WTC11 (cell line): ENCODE results near the gene ATF5. TPM values are rescaled to one million over a fixed set of nuclear protein-coding genes. Genes with fewer than 3 reads are reported as not detected.

Experiments
- CREB1 ChIP-seq: sonication (generic); formaldehyde crosslinking; IDR thresholded peaks from 2 replicates; pipeline ENCODE4 v1.8.0; 2023; ENCODE audit warnings: mild to moderate bottlenecking, missing genetic modification reagents
- ELF4 ChIP-seq: sonication (generic); formaldehyde crosslinking; IDR thresholded peaks from 2 replicates; pipeline ENCODE4 v1.8.1; 2022; ENCODE audit warnings: low read depth, mild to moderate bottlenecking, moderate library complexity, missing genetic modification reagents
- EMX1 ChIP-seq: fragments of 250-450 bp; sonication (Bioruptor Pico); IDR thresholded peaks from 2 replicates; pipeline ENCODE4 v1.8.0; 2021; ENCODE audit warnings: mild to moderate bottlenecking
- KAT7 ChIP-seq: sonication (generic); formaldehyde crosslinking; IDR thresholded peaks from 2 replicates; pipeline ENCODE4 v1.8.1; 2023; ENCODE audit warnings: missing genetic modification reagents, mild to moderate bottlenecking, borderline replicate concordance
- MXD4 ChIP-seq: fragments of 250-450 bp; sonication (Bioruptor Pico); IDR thresholded peaks from 2 replicates; pipeline ENCODE4 v1.8.0; 2021; ENCODE audit warnings: mild to moderate bottlenecking, moderate library complexity, borderline replicate concordance
- NR1H2 ChIP-seq: sonication (generic); formaldehyde crosslinking; IDR thresholded peaks from 2 replicates; pipeline ENCODE4 v1.9.0; 2021; ENCODE audit warnings: mild to moderate bottlenecking, moderate library complexity, missing genetic modification reagents
- ZNF121 ChIP-seq: sonication (generic); formaldehyde crosslinking; IDR thresholded peaks from 2 replicates; pipeline ENCODE4 v1.8.0; 2023; ENCODE audit warnings: missing genetic modification reagents
- ZNF263 ChIP-seq: sonication (generic); formaldehyde crosslinking; IDR thresholded peaks from 2 replicates; pipeline ENCODE4 v1.8.1; 2022; ENCODE audit warnings: low read depth, mild to moderate bottlenecking, moderate library complexity, missing genetic modification reagents
- total RNA-seq: library from RNA; stranded (reverse); gene quantifications from 3 replicates; pipeline ENCODE4 v1.2.3, GENCODE V29; 2021
- TF ChIP-seq, protein P1 (sequence below): sonication (generic); formaldehyde crosslinking; IDR thresholded peaks from 2 replicates; pipeline ENCODE4 v1.8.0; 2023; ENCODE audit warnings: missing genetic modification reagents, mild to moderate bottlenecking, borderline replicate concordance
- TF ChIP-seq, protein P2 (sequence below): sonication (generic); formaldehyde crosslinking; IDR thresholded peaks from 2 replicates; pipeline ENCODE4 v1.8.0; 2023; ENCODE audit warnings: mild to moderate bottlenecking, missing genetic modification reagents
- TF ChIP-seq, protein P3 (sequence below): sonication (generic); formaldehyde crosslinking; IDR thresholded peaks from 2 replicates; pipeline ENCODE4 v1.8.1; 2022; ENCODE audit warnings: mild to moderate bottlenecking, moderate library complexity, missing genetic modification reagents
- TF ChIP-seq, protein P4 (sequence below): sonication (generic); formaldehyde crosslinking; IDR thresholded peaks from 2 replicates; pipeline ENCODE4 v1.8.1; 2023; ENCODE audit warnings: mild to moderate bottlenecking, missing genetic modification reagents, moderate library complexity
- TF ChIP-seq, protein P5 (sequence below): sonication (generic); formaldehyde crosslinking; IDR thresholded peaks from 2 replicates; pipeline ENCODE4 v1.8.0; 2022; ENCODE audit warnings: mild to moderate bottlenecking, missing genetic modification reagents
- TF ChIP-seq, protein P6 (sequence below): fragments of 250-450 bp; sonication (Bioruptor Pico); IDR thresholded peaks from 2 replicates; pipeline ENCODE4 v1.9.0; 2021; ENCODE audit warnings: mild to moderate bottlenecking
- TF ChIP-seq, protein P7 (sequence below): sonication (generic); formaldehyde crosslinking; IDR thresholded peaks from 2 replicates; pipeline ENCODE4 v1.8.0; 2023; ENCODE audit warnings: missing genetic modification reagents
- TF ChIP-seq, protein P8 (sequence below): sonication (generic); formaldehyde crosslinking; IDR thresholded peaks from 2 replicates; pipeline ENCODE4 v1.8.1; 2022; ENCODE audit warnings: low read depth, mild to moderate bottlenecking, moderate library complexity, missing genetic modification reagents, borderline replicate concordance
- TF ChIP-seq, protein P9 (sequence below): sonication (generic); formaldehyde crosslinking; conservative IDR thresholded peaks from 2 replicates; pipeline ENCODE4 v1.8.1; 2022; ENCODE audit warnings: mild to moderate bottlenecking, missing genetic modification reagents
- TF ChIP-seq, protein P10 (sequence below): fragments of 250-450 bp; sonication (Bioruptor Pico); IDR thresholded peaks from 2 replicates; pipeline ENCODE4 v1.9.0; 2021; ENCODE audit warnings: mild to moderate bottlenecking, borderline replicate concordance

The ATF5 gene
- total RNA-seq, 1 experiment from 2014 or later, result 10.8 TPM

DNA sequence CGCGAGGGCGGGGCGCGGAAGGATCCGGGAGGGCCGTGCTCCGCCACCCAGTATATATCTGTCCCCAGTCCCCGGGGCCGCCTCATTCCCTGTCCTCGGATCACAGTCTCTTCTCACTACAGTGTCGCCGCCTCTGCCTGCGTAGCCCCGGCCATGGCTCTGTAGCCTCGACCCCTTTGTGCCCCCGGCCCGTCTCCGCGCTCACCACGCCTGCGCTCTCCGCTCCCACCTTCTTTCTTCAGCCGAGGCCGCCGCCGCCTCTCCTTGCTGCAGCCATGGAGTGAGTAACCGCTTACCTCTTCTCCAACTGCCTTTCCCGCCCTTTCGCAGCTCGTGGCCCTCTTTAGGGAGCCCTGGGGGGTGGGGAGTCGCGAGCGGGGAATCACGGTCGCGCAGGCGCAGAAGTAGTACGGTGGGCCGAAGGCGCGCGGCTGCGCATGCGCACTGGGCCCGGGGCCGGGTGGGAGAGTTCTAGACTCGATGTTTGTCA, at the start of gene ATF5, which contains the start of gene NUP62 (continued):
- TF ChIP-seq, protein P1, sequence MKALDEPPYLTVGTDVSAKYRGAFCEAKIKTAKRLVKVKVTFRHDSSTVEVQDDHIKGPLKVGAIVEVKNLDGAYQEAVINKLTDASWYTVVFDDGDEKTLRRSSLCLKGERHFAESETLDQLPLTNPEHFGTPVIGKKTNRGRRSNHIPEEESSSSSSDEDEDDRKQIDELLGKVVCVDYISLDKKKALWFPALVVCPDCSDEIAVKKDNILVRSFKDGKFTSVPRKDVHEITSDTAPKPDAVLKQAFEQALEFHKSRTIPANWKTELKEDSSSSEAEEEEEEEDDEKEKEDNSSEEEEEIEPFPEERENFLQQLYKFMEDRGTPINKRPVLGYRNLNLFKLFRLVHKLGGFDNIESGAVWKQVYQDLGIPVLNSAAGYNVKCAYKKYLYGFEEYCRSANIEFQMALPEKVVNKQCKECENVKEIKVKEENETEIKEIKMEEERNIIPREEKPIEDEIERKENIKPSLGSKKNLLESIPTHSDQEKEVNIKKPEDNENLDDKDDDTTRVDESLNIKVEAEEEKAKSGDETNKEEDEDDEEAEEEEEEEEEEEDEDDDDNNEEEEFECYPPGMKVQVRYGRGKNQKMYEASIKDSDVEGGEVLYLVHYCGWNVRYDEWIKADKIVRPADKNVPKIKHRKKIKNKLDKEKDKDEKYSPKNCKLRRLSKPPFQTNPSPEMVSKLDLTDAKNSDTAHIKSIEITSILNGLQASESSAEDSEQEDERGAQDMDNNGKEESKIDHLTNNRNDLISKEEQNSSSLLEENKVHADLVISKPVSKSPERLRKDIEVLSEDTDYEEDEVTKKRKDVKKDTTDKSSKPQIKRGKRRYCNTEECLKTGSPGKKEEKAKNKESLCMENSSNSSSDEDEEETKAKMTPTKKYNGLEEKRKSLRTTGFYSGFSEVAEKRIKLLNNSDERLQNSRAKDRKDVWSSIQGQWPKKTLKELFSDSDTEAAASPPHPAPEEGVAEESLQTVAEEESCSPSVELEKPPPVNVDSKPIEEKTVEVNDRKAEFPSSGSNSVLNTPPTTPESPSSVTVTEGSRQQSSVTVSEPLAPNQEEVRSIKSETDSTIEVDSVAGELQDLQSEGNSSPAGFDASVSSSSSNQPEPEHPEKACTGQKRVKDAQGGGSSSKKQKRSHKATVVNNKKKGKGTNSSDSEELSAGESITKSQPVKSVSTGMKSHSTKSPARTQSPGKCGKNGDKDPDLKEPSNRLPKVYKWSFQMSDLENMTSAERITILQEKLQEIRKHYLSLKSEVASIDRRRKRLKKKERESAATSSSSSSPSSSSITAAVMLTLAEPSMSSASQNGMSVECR (CRISPR knock-in tag), result 0 out of 2 replicates have a peak, but pooled peaks have one; percentile 41
- TF ChIP-seq, protein P2, sequence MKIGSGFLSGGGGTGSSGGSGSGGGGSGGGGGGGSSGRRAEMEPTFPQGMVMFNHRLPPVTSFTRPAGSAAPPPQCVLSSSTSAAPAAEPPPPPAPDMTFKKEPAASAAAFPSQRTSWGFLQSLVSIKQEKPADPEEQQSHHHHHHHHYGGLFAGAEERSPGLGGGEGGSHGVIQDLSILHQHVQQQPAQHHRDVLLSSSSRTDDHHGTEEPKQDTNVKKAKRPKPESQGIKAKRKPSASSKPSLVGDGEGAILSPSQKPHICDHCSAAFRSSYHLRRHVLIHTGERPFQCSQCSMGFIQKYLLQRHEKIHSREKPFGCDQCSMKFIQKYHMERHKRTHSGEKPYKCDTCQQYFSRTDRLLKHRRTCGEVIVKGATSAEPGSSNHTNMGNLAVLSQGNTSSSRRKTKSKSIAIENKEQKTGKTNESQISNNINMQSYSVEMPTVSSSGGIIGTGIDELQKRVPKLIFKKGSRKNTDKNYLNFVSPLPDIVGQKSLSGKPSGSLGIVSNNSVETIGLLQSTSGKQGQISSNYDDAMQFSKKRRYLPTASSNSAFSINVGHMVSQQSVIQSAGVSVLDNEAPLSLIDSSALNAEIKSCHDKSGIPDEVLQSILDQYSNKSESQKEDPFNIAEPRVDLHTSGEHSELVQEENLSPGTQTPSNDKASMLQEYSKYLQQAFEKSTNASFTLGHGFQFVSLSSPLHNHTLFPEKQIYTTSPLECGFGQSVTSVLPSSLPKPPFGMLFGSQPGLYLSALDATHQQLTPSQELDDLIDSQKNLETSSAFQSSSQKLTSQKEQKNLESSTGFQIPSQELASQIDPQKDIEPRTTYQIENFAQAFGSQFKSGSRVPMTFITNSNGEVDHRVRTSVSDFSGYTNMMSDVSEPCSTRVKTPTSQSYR (CRISPR knock-in tag), result 0 out of 2 replicates have a peak, but pooled peaks have one; percentile 76
- TF ChIP-seq, protein P3, sequence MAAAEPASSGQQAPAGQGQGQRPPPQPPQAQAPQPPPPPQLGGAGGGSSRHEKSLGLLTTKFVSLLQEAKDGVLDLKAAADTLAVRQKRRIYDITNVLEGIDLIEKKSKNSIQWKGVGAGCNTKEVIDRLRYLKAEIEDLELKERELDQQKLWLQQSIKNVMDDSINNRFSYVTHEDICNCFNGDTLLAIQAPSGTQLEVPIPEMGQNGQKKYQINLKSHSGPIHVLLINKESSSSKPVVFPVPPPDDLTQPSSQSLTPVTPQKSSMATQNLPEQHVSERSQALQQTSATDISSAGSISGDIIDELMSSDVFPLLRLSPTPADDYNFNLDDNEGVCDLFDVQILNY (CRISPR knock-in tag), result peak; percentile 95
- TF ChIP-seq, protein P4, sequence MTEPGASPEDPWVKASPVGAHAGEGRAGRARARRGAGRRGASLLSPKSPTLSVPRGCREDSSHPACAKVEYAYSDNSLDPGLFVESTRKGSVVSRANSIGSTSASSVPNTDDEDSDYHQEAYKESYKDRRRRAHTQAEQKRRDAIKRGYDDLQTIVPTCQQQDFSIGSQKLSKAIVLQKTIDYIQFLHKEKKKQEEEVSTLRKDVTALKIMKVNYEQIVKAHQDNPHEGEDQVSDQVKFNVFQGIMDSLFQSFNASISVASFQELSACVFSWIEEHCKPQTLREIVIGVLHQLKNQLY, result no peak
- TF ChIP-seq, protein P5, sequence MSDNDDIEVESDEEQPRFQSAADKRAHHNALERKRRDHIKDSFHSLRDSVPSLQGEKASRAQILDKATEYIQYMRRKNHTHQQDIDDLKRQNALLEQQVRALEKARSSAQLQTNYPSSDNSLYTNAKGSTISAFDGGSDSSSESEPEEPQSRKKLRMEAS (CRISPR knock-in tag), result peak; percentile 98
- no peak for TF ChIP-seq CREB1 (CRISPR knock-in tag)
- TF ChIP-seq NR1H2, result no peak; the same call in 1 of the 2 replicates
- TF ChIP-seq ZNF121 (CRISPR knock-in tag), result no peak
- TF ChIP-seq, protein P6, sequence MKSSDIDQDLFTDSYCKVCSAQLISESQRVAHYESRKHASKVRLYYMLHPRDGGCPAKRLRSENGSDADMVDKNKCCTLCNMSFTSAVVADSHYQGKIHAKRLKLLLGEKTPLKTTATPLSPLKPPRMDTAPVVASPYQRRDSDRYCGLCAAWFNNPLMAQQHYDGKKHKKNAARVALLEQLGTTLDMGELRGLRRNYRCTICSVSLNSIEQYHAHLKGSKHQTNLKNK, result no peak
- 0 out of 2 replicates have a peak, but pooled peaks have one; percentile 78 for TF ChIP-seq ELF4
- TF ChIP-seq ZNF263 (CRISPR knock-in tag), result peak; percentile 36; the same call in 1 of the 2 replicates
- TF ChIP-seq, protein P7, sequence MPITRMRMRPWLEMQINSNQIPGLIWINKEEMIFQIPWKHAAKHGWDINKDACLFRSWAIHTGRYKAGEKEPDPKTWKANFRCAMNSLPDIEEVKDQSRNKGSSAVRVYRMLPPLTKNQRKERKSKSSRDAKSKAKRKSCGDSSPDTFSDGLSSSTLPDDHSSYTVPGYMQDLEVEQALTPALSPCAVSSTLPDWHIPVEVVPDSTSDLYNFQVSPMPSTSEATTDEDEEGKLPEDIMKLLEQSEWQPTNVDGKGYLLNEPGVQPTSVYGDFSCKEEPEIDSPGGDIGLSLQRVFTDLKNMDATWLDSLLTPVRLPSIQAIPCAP (CRISPR knock-in tag), result peak; percentile 82; the same call in 1 of the 2 replicates
- TF ChIP-seq, protein P8, sequence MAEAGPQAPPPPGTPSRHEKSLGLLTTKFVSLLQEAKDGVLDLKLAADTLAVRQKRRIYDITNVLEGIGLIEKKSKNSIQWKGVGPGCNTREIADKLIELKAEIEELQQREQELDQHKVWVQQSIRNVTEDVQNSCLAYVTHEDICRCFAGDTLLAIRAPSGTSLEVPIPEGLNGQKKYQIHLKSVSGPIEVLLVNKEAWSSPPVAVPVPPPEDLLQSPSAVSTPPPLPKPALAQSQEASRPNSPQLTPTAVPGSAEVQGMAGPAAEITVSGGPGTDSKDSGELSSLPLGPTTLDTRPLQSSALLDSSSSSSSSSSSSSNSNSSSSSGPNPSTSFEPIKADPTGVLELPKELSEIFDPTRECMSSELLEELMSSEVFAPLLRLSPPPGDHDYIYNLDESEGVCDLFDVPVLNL, result peak; percentile 86
- TF ChIP-seq, protein P9, sequence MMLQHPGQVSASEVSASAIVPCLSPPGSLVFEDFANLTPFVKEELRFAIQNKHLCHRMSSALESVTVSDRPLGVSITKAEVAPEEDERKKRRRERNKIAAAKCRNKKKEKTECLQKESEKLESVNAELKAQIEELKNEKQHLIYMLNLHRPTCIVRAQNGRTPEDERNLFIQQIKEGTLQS (CRISPR knock-in tag), result no peak
- TF ChIP-seq KAT7, result peak; percentile 91; the same call in 1 of the 2 replicates
- TF ChIP-seq, protein P10, sequence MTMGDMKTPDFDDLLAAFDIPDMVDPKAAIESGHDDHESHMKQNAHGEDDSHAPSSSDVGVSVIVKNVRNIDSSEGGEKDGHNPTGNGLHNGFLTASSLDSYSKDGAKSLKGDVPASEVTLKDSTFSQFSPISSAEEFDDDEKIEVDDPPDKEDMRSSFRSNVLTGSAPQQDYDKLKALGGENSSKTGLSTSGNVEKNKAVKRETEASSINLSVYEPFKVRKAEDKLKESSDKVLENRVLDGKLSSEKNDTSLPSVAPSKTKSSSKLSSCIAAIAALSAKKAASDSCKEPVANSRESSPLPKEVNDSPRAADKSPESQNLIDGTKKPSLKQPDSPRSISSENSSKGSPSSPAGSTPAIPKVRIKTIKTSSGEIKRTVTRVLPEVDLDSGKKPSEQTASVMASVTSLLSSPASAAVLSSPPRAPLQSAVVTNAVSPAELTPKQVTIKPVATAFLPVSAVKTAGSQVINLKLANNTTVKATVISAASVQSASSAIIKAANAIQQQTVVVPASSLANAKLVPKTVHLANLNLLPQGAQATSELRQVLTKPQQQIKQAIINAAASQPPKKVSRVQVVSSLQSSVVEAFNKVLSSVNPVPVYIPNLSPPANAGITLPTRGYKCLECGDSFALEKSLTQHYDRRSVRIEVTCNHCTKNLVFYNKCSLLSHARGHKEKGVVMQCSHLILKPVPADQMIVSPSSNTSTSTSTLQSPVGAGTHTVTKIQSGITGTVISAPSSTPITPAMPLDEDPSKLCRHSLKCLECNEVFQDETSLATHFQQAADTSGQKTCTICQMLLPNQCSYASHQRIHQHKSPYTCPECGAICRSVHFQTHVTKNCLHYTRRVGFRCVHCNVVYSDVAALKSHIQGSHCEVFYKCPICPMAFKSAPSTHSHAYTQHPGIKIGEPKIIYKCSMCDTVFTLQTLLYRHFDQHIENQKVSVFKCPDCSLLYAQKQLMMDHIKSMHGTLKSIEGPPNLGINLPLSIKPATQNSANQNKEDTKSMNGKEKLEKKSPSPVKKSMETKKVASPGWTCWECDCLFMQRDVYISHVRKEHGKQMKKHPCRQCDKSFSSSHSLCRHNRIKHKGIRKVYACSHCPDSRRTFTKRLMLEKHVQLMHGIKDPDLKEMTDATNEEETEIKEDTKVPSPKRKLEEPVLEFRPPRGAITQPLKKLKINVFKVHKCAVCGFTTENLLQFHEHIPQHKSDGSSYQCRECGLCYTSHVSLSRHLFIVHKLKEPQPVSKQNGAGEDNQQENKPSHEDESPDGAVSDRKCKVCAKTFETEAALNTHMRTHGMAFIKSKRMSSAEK, result no peak
- no peak for TF ChIP-seq MXD4 (CRISPR knock-in tag)
- TF ChIP-seq EMX1 (CRISPR knock-in tag), result no peak
